GM12872 (cell line): ENCODE results near the gene EIF4EBP3.

Experiments
- CTCF ChIP-seq: IDR thresholded peaks from 3 replicates; pipeline ENCODE4 v1.5.1; 2011; ENCODE audit warnings: low read depth, mild to moderate bottlenecking, low read length, moderate library complexity; ENCODE audit not compliant: insufficient read depth

The EIF4EBP3 gene

GRCh38 chr5:140557136-140557805 lies 9.8 kb downstream of the EIF4EBP3 start, which contains the start of gene SRA1:
SRA1 (minus strand) TSS chr5:140557473; CDS start chr5:140557452, 21 bp downstream.
- TF ChIP-seq CTCF, result no peak

DNA sequence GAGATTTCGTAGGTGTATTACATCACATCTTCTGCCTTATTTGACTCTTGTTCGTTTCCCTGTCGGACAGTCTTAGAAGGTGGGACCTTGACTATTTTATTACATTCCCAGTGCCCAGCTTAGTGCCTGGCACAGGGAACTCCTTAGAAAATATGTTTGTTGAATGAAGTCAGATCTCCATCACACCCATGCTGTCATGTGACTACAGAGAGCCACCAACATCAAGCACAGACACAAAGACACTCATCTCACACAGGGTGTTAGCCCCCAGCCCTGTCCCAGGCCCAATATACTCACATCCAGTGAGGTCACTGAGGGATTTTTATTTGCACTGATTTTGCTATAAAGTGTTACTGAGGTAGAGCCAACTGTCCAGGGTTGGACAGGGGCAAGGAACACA lies 10.5 kb downstream of the EIF4EBP3 start:
- TF ChIP-seq CTCF, result no peak

DNA sequence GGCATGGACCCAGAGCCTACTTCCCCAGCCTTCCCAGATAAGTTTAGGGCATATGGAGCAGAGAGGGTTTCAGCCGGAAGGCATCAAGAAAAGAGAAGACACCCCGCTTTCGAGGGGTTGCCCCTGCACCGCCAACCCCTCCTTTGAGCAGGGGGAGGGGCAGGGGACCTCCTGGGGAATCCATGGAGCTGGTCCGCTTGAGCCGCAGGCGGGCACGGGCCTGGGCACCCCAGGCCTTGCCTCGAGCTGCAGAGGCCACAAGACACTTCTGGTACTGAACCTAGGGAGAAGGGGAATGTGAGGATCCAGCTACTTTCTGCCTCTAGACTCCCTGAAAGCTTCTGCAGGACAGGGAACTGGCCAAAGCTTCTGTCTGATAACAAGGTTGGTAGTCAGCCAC lies 11.1 kb downstream of the EIF4EBP3 start:
- no peak for TF ChIP-seq CTCF

DNA sequence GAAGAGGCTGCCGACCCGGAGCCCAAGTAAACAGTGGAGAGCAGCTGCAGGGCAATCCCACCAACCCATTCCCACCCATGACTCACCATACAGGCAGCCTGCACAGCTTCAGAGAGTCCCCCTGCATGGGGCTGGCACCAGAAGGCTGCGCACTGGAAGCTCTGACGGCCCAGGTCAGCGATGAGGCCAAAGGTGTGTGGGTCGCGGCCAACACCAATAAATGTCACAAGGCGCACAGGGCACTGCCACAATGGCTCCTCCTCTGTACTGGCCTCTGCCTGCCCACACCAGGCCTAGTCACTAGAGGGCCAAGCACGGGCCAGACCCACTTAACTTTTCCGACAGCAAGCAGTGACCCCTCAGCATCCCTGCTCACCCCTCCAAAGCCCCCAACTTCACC lies 12.8 kb downstream of the EIF4EBP3 start:
- no peak for TF ChIP-seq CTCF

GRCh38 chr5:140561753-140562523 lies 14.5 kb downstream of the EIF4EBP3 start:
- TF ChIP-seq CTCF, result no peak

DNA sequence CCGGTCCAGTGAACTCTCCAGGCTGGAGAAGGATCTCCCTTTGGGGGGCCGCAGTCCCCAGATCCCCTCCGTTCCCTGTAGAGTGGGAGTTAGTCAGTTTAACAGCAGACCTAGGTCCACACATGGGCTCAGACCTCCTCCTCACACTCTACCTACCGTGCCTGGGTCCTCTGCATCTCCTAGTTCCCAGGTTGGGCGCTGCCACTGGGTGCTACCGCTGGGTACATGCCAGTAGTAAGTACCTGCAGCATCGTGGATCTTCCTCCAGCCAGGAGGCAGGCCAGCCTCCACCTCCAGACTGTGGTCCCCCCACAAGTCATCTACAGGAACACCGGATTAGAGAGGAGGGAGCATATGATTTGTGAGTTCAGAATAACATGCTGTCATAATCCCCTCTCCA lies 16.1 kb downstream of the EIF4EBP3 start:
- TF ChIP-seq CTCF, result no peak

- TF ChIP-seq CTCF, result no peak
Measured at GRCh38 chr5:140564196-140565023, 16.9 kb downstream of the EIF4EBP3 start, which contains the start of the genes APBB3 and SLC35A4. APBB3 (minus strand) TSS chr5:140564598; CDS start chr5:140564245, 353 bp downstream. SLC35A4 (plus strand) TSS chr5:140564828; CDS start chr5:140567170, 2,342 bp downstream.
